ENCODE data around the gene PTPRN2. TPM values are rescaled to one million over a fixed set of nuclear protein-coding genes. Genes with fewer than 3 reads are reported as not detected.

PTPRN2 gene
- total and polyA plus RNA-seq, 8 donors = 4.9 to 136 (median 46.8) TPM

DNA sequence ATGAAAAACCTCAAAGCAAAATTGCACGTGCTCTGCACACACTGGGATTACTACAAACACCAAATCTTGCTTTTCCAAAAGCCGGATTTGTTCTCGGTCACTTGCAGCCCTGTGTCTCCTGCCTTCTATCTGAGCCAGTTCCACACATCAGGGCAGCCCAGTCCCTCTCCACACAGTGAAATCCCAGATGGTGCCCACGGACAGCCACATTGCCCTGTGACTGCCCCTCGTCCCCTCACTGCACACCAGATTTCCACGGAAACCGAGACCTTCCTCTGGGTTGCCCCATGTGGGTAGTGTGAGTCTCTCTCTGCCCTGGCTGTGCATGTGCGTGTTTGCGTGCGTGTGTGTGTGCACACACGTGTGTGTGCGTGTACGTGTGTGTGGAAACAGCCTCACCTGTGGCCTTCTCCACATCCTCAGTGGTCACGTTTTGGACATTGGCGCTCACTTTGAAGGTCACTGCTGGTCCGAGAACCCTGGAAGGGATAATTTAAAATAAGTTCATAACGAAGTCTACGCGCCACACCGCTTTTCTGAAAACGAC is 506.7 kb downstream of the PTPRN2 start:
- Histone ChIP-seq H3K4me3 (no peak overlapping the region), H3K36me3 (peaks cover 0 to 6% (median 0%) of the 10 kb centered on the region in 4 donors), H3K9me3 (no peaks in the 10 kb centered on the region), H3K27ac (no peak overlapping the region), H3K4me1 (no peaks in the 10 kb centered on the region), H3K27me3 (no peaks in the 10 kb centered on the region)
- 88 to 94% (median 90%) methylated on average over 20 to 21 of the region's 21 CpGs for WGBS, 5 donors
- TF ChIP-seq POLR2AphosphoS5 (IDR thresholded peaks at IDR 0.05) (no peak), POLR2A (IDR thresholded peaks at IDR 0.05) (no peak), EP300 (IDR thresholded peaks at IDR 0.05) (no peak)
- TF ChIP-seq, protein P1, sequence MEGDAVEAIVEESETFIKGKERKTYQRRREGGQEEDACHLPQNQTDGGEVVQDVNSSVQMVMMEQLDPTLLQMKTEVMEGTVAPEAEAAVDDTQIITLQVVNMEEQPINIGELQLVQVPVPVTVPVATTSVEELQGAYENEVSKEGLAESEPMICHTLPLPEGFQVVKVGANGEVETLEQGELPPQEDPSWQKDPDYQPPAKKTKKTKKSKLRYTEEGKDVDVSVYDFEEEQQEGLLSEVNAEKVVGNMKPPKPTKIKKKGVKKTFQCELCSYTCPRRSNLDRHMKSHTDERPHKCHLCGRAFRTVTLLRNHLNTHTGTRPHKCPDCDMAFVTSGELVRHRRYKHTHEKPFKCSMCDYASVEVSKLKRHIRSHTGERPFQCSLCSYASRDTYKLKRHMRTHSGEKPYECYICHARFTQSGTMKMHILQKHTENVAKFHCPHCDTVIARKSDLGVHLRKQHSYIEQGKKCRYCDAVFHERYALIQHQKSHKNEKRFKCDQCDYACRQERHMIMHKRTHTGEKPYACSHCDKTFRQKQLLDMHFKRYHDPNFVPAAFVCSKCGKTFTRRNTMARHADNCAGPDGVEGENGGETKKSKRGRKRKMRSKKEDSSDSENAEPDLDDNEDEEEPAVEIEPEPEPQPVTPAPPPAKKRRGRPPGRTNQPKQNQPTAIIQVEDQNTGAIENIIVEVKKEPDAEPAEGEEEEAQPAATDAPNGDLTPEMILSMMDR (IDR thresholded peaks at IDR 0.05) = no peak
- intact Hi-C loops (cut with DNase I; ENCODE audit: low total_unique reads) = no loop called here
- DNase-seq = peak in 1 of 2 donors; percentile 17

DNA sequence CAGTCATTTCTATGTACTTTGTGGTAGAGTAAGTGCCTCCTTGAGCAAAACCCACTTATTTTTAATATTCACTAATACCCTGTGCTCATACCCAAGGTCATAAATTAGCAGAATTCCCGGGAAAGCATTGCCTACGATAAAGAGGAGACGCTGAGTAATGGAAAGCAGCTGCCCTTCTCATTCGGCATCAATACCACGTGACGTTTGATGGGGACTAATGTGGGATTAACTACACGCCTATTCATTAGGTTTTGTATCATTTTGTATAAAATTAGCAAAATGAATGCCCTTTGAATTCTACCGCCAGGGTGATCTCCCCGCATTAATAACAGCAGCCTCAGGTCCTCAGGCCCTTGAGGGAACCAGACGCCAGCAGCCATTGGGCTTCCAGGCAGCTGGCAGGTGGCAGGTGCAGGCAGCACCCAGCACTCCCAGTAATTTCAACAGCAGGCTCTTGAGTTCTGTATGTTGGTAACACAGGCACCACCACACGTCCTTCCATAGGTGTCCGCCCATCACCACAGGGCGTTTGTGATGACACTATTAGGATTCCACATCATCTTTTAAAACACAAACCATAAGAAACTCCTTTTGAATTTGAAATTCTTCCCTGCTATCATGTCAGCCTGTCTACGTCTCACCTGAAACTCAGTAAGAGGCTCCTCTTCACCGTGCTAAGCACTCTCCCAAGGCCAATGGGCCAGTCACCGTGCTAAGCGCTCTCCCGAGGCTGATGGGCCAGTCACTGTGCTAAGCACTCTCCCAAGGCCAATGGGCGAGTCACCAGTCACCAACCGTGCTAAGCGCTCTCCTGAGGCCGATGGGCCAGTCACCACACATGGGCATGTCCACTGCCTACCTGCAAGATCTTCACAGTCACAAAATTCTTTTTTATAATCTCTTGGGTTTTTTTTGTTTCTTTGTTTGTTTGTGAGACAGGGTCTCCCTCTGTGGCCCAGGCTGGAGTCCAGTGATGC is 509.4 kb downstream of the PTPRN2 start:
- intact Hi-C loops (cut with DNase I; ENCODE audit: low total_unique reads) = no loop called here
- peak in 1 of 2 donors; percentile 10 for DNase-seq

DNA sequence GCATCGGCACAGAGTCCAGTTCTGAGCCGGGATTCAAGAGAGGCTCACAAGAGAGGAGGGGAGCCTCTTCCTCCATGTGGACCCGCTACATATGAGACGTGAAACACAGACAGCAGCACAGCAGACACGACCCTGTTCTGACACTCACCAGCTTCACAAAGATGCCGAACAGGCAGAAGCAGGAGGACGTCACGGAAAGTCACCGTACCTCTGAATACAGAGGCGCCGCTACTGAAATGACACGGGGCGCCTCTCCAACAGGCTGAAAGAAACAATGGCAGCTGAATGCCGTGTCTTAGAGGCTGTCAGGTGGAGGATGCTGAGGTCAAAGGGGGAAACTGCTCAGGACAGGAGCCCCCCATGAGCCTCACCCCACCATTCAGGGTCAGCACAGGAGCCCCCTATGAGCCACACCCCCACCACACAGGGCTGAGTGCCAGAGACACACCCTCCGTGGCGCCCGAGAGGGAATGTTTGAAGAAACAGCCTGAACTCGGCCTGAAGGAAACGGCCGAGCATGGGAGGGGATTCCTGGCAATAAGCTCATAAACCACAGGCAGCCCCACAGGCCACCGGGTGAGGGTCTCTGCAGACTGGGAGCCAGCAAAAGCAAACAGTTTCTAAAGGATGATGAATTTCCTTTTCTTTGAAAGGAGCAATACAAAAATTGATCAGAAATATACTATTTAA is 510.3 kb downstream of the PTPRN2 start:
- Histone ChIP-seq H3K27me3 (peaks cover 0 to 6% (median 0%) of the 10 kb centered on the region in 3 donors), H3K4me1 (no peaks in the 10 kb centered on the region), H3K4me3 (no peak overlapping the region), H3K36me3 (peaks cover 0 to 6% (median 0%) of the 10 kb centered on the region in 4 donors), H3K9me3 (no peaks in the 10 kb centered on the region), H3K27ac (no peak overlapping the region)
- no peak for DNase-seq
- no peak for TF ChIP-seq POLR2AphosphoS5 (IDR thresholded peaks at IDR 0.05)
- TF ChIP-seq EP300 (IDR thresholded peaks at IDR 0.05) = no peak
- TF ChIP-seq POLR2A (IDR thresholded peaks at IDR 0.05) = no peak
- TF ChIP-seq, protein P1 (IDR thresholded peaks at IDR 0.05) = no peak
- WGBS, 5 donors = 61 to 71% (median 65%) methylated on average over 21 of the region's 21 CpGs
- intact Hi-C loops (cut with DNase I; ENCODE audit: low total_unique reads) = no loop called here

More for the DNA sequence above, 509.4 kb downstream of the PTPRN2 start:
- Histone ChIP-seq H3K9me3 (no peaks in the 10 kb centered on the region), H3K4me3 (no peak overlapping the region), H3K27ac (no peak overlapping the region), H3K27me3 (peaks cover 0 to 6% (median 0%) of the 10 kb centered on the region in 3 donors), H3K4me1 (no peaks in the 10 kb centered on the region), H3K36me3 (peaks cover 0 to 6% (median 0%) of the 10 kb centered on the region in 4 donors)
- TF ChIP-seq, protein P1 (IDR thresholded peaks at IDR 0.05) = no peak
- TF ChIP-seq EP300 (IDR thresholded peaks at IDR 0.05) = no peak
- TF ChIP-seq POLR2AphosphoS5 (IDR thresholded peaks at IDR 0.05) = no peak
- TF ChIP-seq POLR2A (IDR thresholded peaks at IDR 0.05) = no peak
- 86 to 91% (median 88%) methylated on average over 22 of the region's 22 CpGs for WGBS, 5 donors

GRCh38 chr7:158076656-158077055 is 511.0 kb downstream of the PTPRN2 start:
- WGBS, 5 donors = 82 to 94% (median 92%) methylated on average over 12 of the region's 12 CpGs
- Histone ChIP-seq H3K36me3 (peaks cover 0 to 6% (median 0%) of the 10 kb centered on the region in 4 donors), H3K27me3 (peaks cover 0 to 6% (median 0%) of the 10 kb centered on the region in 3 donors), H3K9me3 (no peaks in the 10 kb centered on the region), H3K4me3 (no peak overlapping the region), H3K4me1 (no peaks in the 10 kb centered on the region), H3K27ac (no peak overlapping the region)
- TF ChIP-seq POLR2AphosphoS5 (IDR thresholded peaks at IDR 0.05) = no peak
- no peak for TF ChIP-seq POLR2A (IDR thresholded peaks at IDR 0.05)
- no peak for TF ChIP-seq EP300 (IDR thresholded peaks at IDR 0.05)
- TF ChIP-seq, protein P1 (IDR thresholded peaks at IDR 0.05) = no peak
- intact Hi-C loops (cut with DNase I; ENCODE audit: low total_unique reads) = no loop called here
- DNase-seq = no peak
